Stimulated activated CD4-positive, alpha-beta T cell treated with anti-CD3 and anti-CD28 coated beads, Interleukin-1b, Interleukin-23, amount 100 ng/mL, for 48 hours (primary cell): ENCODE data around the gene SELENON.

ENCODE experiments used
- DNase-seq: peaks from one replicate; pipeline ENCODE4 v3.0.0-alpha.2; 2020

SELENON gene

GRCh38 chr1:25793585-25794170, 6.3 kb upstream of the SELENON start:
- no peak for DNase-seq

- no peak for DNase-seq
These were observed 5.7 kb upstream of the SELENON start for GRCh38 chr1:25794325-25794724.

- DNase-seq, result no peak
These were observed 4.8 kb upstream of the SELENON start for GRCh38 chr1:25795211-25795610.

- peak; percentile 69 for DNase-seq
These were observed 3.8 kb upstream of the SELENON start for GRCh38 chr1:25795946-25796810.

- DNase-seq, result peak; percentile 82
These were observed 3.1 kb upstream of the SELENON start for GRCh38 chr1:25796811-25797458.

- DNase-seq, result peak; percentile 51
These were observed 2.1 kb upstream of the SELENON start for GRCh38 chr1:25797939-25798338.

- no peak for DNase-seq
These were observed 1.2 kb upstream of the SELENON start for GRCh38 chr1:25798666-25799351.

- DNase-seq, result no peak
These were observed 550 bp upstream of the SELENON start for GRCh38 chr1:25799352-25799934.

- no peak for DNase-seq
These were observed 847 bp downstream of the SELENON start for GRCh38 chr1:25800703-25801377.

- no peak for DNase-seq
These were observed 2.9 kb downstream of the SELENON start for GRCh38 chr1:25802915-25803314.

GRCh38 chr1:25803368-25803767, 3.4 kb downstream of the SELENON start:
- DNase-seq, result no peak

GRCh38 chr1:25804244-25804963, 4.4 kb downstream of the SELENON start:
- DNase-seq, result peak; percentile 65

GRCh38 chr1:25804964-25805862, 5.2 kb downstream of the SELENON start:
- DNase-seq, result no peak

- DNase-seq, result no peak
These were observed 5.9 kb downstream of the SELENON start for GRCh38 chr1:25805863-25806225.

GRCh38 chr1:25806418-25806817, 6.4 kb downstream of the SELENON start:
- DNase-seq, result no peak

- DNase-seq, result no peak
These were observed 7.7 kb downstream of the SELENON start for GRCh38 chr1:25807480-25808390.

GRCh38 chr1:25808481-25809244, 8.7 kb downstream of the SELENON start:
- DNase-seq, result no peak

- DNase-seq, result no peak
These were observed 9.4 kb downstream of the SELENON start for GRCh38 chr1:25809283-25809926.
